HG03175 (cell line): Measurements from ENCODE around the gene PDZD8.
"Not testable (repeated sequence)": the region's sequence is repeated elsewhere in the genome, so short reads cannot be mapped to it uniquely, and the experiment has no call there.

Source experiments
- ATAC-seq: cut with Tn5 transposase; IDR thresholded peaks from one replicate; pipeline ENCODE4 v1.9.1; 2021; ENCODE audit warnings: mild to moderate bottlenecking, moderate library complexity; ENCODE audit not compliant: unreplicated experiment

The PDZD8 gene

DNA sequence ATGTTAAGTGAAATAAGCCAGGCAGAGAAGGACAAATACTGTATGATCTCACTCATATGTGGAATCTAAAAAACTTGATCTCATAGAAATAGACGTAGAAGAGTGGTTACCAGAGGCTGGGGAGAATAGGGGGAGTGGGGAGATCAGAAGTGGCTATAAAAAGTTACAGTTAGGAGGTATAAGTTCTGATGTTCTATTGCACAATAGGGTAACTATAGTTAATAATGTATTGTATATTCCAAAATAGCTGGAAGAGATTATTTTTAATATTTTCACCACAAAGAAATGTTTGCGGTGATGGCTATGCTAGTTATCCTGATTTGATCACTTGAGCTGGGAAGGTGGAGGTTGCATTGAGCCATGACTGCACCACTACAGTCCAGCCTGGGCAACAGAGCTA is 80.5 kb downstream of the PDZD8 start:
- ATAC-seq, result no peak

GRCh38 chr10:117294039-117294645 is 81.1 kb downstream of the PDZD8 start:
- ATAC-seq, result no peak

DNA sequence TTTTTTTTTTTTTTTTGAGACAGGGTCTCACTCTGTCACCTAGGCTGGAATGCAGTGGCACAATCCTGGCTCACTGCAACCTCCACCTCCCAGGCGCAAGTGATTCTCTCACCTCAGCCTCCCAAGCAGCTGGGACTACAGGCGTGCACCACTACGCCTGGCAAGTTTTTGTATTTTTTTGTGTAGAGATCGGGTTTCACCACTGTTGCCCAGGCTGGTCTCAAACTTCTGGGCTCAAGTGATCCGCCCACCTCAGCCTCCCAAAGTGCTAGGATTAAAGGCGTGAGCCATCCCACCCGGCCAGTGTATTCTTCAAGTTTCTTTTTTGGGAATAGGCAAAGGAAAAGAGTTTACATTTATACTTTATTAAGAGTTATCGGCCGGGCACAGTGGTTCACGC is 84.4 kb downstream of the PDZD8 start:
- not testable (repeated sequence) for ATAC-seq

DNA sequence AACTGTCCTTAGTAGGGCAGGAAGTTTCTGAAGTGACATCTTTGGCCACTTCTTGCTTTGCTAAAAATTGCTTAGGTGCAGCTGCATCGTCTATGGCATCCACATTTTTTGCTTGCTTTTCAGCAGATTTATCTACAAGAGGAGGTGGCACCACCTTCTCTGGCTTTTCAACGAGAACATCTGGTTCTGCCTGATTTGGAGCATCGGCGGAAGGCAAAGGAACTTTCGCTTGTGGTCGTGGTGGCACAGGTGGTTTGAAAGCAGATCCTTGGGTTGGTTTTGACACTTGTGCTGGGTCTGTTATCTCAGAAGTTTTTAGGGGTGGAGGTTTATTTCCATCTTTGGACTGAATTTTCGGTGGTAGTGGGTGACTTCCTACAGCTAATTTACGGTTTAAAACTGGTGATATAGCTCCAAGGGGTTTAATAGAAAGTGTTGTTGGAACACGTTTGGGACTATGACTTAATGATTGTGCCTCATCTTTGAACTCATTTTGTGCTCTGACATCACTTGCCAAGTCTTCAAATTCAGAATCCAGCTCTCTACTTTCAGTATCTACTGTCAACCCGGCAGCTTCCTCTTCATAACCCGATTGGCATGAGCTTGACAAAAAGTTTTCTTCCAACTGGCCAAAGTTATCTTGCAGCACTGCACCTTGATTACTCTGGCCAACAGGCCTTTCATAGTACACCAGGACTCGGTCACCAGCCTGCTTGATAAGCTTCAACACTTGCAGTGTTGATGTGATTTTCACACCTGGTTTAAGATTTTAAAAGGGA is 90.3 kb downstream of the PDZD8 start:
- no peak for ATAC-seq

GRCh38 chr10:117277675-117278074 is 97.6 kb downstream of the PDZD8 start:
- no peak for ATAC-seq

- no peak for ATAC-seq
Measured at GRCh38 chr10:117275121-117275520, 100.1 kb downstream of the PDZD8 start.

GRCh38 chr10:117274509-117274908 is 100.7 kb downstream of the PDZD8 start:
- no peak for ATAC-seq

DNA sequence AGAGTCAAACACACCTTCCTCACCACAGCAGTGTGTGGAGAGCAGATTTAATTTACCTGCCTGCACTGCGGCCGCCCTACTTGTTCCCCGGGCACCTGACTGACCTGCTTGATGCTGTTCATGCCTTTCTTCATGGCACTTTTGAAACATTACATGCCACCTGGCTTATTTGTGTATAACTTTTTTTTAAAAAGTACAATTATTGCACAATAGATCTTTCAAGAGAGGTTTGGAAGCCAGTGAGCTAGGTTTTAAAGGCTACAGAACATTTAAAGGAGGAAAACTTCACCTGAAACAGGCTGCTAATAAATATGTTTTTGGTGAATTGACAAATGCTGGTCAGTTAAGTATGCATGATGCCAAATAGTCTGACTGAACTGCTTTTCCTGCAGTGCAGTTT is 101.3 kb downstream of the PDZD8 start:
- ATAC-seq, result no peak

DNA sequence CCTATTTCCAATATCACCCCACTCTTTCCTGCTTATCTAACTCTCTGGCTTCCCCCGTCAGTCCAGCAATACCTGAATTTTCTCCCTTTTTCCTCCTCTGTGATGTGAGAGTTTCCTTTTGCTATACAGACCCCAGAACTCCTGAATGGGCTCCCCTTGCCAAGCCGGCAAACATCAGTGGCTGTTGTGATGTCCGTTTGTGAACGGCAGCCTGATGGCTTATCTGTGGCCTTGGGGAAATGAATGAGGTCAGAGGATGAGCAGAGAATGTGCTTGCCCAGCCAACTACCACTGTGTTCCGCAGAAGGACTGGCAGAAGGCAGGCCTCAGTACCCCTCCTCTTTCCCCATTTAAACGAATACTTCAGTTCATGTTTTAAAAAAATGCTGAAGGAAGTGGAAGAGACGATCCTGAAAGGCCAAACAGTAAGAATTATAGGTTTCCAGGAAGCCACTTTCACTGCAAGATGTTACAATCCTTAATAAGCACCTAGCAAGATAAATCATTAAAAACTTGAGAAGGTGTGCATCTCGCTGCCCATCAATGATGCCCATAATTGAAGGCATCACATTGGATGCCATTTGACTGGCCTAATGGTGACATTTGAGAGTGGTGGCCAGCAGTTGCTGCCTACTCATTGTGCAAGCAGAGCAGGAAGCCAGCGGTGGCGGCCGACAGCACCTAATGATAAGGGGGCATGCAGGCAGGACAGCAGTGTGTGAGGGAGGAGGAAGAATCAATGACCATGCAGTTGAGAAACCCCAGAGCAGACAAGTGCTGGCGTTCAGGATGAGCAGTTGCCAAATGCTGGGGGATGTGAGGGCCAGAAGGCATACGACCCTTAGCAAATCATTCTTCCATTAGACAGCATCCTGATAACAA is 102.8 kb downstream of the PDZD8 start:
- ATAC-seq, result no peak

DNA sequence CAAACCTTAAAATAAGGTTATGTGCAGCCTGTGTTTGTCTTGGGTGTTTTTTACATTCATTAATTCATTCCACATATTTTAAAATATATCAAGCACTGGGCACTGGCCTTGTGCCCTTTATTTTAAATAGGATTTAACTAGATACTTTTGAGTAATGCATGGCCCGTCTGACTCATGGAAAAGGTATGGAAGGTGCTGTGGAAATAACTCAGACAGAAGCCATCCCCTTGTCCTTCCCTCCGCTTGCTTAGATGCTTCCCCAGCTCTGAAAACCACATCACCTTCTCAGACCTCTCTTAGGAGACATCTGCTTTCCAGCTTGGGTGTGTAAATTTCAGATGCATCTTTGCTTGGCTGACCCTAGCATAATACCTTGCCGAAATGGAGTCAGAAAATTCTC is 103.8 kb downstream of the PDZD8 start:
- ATAC-seq, result no peak

DNA sequence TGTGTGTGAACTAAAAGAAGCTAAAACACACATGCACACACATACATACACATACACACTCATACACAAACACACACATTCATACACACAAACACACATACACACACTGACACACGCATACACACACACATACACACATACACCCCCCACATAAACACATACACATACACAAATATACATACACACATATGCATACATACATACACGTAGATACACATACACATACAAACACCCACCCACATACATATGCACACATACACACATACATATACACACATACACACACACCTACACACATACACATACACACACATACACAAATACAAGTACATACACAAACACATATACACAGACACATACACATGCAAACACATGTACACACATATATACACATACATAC is 106.3 kb downstream of the PDZD8 start:
- ATAC-seq, result no peak

- ATAC-seq, result no peak
Measured at GRCh38 chr10:117268258-117268657, 107.0 kb downstream of the PDZD8 start.

DNA sequence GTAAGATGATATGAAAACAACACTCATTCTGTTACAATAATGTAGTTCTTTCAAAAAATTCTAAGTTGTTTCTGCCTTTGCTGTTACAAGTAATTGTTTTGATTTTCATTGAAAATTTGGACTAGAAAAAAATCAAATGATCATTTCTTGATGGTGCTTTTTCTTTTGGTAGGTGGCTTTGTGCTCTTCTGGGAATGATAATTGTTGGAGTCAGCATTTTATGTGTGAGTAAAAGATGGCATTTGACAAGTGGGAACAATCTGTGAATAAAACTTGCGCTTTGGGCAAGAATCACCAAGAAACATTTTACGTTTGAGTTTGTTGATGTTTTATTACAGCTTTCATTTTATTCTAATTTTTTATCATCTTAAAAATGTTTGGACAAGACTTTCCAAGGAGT is 108.4 kb downstream of the PDZD8 start:
- no peak for ATAC-seq

- no peak for ATAC-seq
Measured at GRCh38 chr10:117266400-117266799, 108.8 kb downstream of the PDZD8 start.

GRCh38 chr10:117264782-117265181 is 110.5 kb downstream of the PDZD8 start:
- no peak for ATAC-seq

GRCh38 chr10:117262903-117263293 is 112.3 kb downstream of the PDZD8 start:
- ATAC-seq, result no peak

- ATAC-seq, result no peak
Measured at GRCh38 chr10:117262291-117262902, 112.8 kb downstream of the PDZD8 start.

DNA sequence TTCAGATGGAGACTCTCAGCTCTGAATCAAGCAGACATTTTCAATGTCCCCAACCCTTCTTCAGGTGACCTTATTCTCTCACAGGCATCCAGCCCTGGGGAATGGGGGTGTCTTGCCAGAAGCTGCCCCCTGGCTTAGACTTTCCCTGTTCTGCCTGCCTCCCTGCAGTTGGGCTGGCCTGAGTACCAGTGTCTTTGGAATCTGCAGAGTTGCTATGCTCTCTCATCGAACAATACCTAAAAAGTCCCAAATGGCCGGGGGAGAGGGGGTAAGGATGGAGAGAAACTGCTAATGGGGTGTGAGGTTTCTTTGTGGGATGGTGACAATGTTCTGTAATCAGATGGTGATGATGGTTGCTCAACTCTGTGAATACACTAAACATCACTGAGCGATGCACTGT is 113.7 kb downstream of the PDZD8 start:
- ATAC-seq, result no peak

DNA sequence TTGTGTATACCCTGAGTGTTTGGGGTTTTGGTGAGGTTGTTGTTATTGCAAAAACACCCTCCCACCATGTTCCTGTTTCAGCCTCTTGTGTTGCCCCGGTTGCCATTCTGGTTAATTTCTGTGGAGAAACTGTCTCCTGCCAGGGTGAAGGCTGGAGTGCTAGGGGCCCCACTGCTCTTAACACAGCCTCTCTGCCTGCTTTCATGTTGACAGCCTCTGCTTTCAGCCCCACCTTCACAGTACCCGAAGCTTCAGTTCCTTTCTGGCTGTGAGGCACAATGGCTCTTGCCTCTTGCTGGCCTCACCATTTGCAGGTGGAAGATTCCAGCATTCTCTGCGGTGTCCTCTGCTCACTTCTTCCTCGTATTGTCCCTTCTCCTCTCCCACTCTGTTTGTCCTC is 115.2 kb downstream of the PDZD8 start:
- no peak for ATAC-seq

- no peak for ATAC-seq
Measured at GRCh38 chr10:117259279-117259678, 116.0 kb downstream of the PDZD8 start.

DNA sequence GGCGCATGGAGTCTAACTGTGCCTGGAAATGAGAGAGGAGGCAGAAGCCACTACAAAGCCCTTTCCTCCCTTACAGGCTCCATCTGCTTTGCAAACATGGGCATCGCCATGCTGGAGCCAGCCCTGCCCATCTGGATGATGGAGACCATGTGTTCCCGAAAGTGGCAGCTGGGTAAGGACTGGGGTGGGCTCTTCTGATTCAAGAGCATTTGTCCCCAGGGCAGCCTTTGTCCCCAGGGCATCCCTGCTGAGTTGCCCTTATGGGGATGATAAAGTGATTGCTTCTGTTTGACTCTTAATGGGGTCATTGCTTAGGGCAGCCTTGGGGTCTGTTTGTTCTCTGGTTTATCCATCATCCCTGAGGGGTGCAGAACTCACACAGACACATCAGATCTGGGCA is 117.5 kb downstream of the PDZD8 start:
- no peak for ATAC-seq
